Ecto neural progenitor cell (in vitro differentiated cells): ENCODE measurements around the gene RAPGEF5.

Experiments
- DNase-seq: peaks from one replicate; pipeline ENCODE4 v3.0.0-alpha.2; 2018; ENCODE audit warnings: low spot score

RAPGEF5 gene

GRCh38 chr7:22151901-22152300, 205.1 kb downstream of the RAPGEF5 start:
- DNase-seq: no peak

- DNase-seq: no peak
Measured at GRCh38 chr7:22150221-22150620, 206.7 kb downstream of the RAPGEF5 start.

GRCh38 chr7:22147868-22148267, 209.1 kb downstream of the RAPGEF5 start:
- no peak for DNase-seq

- DNase-seq: no peak
Measured at GRCh38 chr7:22146961-22147512, 209.9 kb downstream of the RAPGEF5 start.

- DNase-seq: no peak
Measured at GRCh38 chr7:22144950-22145349, 212.0 kb downstream of the RAPGEF5 start.

- no peak for DNase-seq
Measured at GRCh38 chr7:22143491-22143890, 213.5 kb downstream of the RAPGEF5 start.

GRCh38 chr7:22142572-22142971, 214.4 kb downstream of the RAPGEF5 start:
- no peak for DNase-seq

GRCh38 chr7:22141355-22141754, 215.6 kb downstream of the RAPGEF5 start:
- DNase-seq: no peak

- peak; percentile 54 for DNase-seq
Measured at GRCh38 chr7:22140578-22140977, 216.4 kb downstream of the RAPGEF5 start.

GRCh38 chr7:22138886-22139285, 218.1 kb downstream of the RAPGEF5 start:
- DNase-seq: peak; percentile 64

GRCh38 chr7:22138106-22138505, 218.8 kb downstream of the RAPGEF5 start:
- DNase-seq: no peak

- DNase-seq: no peak
Measured at GRCh38 chr7:22137466-22137865, 219.5 kb downstream of the RAPGEF5 start.

- no peak for DNase-seq
Measured at GRCh38 chr7:22137026-22137425, 219.9 kb downstream of the RAPGEF5 start.

- no peak for DNase-seq
Measured at GRCh38 chr7:22129819-22130580, 227.0 kb downstream of the RAPGEF5 start.

- no peak for DNase-seq
Measured at GRCh38 chr7:22129166-22129565, 227.8 kb downstream of the RAPGEF5 start.

GRCh38 chr7:22128528-22128920, 228.4 kb downstream of the RAPGEF5 start:
- DNase-seq: no peak

GRCh38 chr7:22127835-22128527, 229.0 kb downstream of the RAPGEF5 start:
- no peak for DNase-seq

- no peak for DNase-seq
Measured at GRCh38 chr7:22125436-22125835, 231.5 kb downstream of the RAPGEF5 start.

- DNase-seq: no peak
Measured at GRCh38 chr7:22124941-22125340, 232.0 kb downstream of the RAPGEF5 start.

GRCh38 chr7:22123139-22123538, 233.8 kb downstream of the RAPGEF5 start:
- DNase-seq: no peak

GRCh38 chr7:22121702-22122474, 235.1 kb downstream of the RAPGEF5 start:
- DNase-seq: no peak

- DNase-seq: no peak
Measured at GRCh38 chr7:22120391-22121053, 236.4 kb downstream of the RAPGEF5 start.
